Astrocyte of the hippocampus (primary cell): ENCODE data around the gene SF3B1.

Source experiments
- DNase-seq: peaks from one replicate; pipeline ENCODE4 v3.0.0; 2011; ENCODE audit warnings: low read depth, low spot score

Gene SF3B1

DNA sequence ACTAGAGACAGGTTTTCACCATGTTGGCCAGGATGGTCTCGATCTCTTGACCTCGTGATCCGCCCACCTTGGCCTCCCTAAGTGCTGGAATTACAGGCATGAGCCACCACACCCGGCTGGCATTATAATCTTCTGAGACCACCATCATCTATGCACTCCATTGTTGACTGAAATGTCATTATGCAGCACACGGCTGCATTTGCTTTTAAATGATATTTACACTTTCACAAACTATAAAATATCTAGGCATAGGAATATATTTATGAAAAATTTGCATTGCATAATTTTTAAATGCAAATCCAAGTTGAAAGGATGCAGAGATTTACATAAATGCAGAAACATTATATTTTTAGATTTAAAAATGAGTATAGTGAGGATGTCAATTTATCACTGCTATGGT, 94.2 kb downstream of the SF3B1 start:
- DNase-seq: no peak
